GM06990 (cell line): ENCODE measurements around the gene PRAMEF4.
"Not testable (repeated sequence)": the region's sequence is repeated elsewhere in the genome, so short reads cannot be mapped to it uniquely, and the experiment has no call there.

ENCODE experiments used
- DNase-seq: peaks from one replicate; pipeline ENCODE4 v3.0.0-alpha.2; 2011; ENCODE audit not compliant: insufficient read length; ENCODE audit errors: extremely low read depth
- H3K27me3 ChIP-seq: replicated peaks from 2 replicates; pipeline ENCODE4 v1.6.0; 2011; ENCODE audit warnings: low read length; ENCODE audit not compliant: control insufficient read depth, insufficient read depth
- H3K36me3 ChIP-seq: 2 replicates; pipeline ENCODE4 v1.5.1; 2011; ENCODE audit warnings: low read length; ENCODE audit not compliant: control insufficient read depth, insufficient read depth
- H3K4me3 ChIP-seq: replicated peaks from 2 replicates; pipeline ENCODE4 v1.5.1; 2011; ENCODE audit warnings: low read depth, mild to moderate bottlenecking, control low read depth, low read length
- CTCF ChIP-seq: IDR thresholded peaks from 2 replicates; pipeline ENCODE4 v1.5.1; 2011; ENCODE audit warnings: low read length, control low read depth, mild to moderate bottlenecking, inconsistent platforms; ENCODE audit not compliant: insufficient read depth, poor library complexity, severe bottlenecking

PRAMEF4 gene

GRCh38 chr1:12851779-12852178 lies 34.2 kb downstream of the PRAMEF4 start:
- Histone ChIP-seq H3K36me3 (no peaks in the 10 kb centered on the region), H3K27me3 (no peaks in the 10 kb centered on the region), H3K4me3 (no peak overlapping the region)
- TF ChIP-seq CTCF = no peak
- no peak for DNase-seq

- not testable (repeated sequence) for H3K36me3 ChIP-seq, DNase-seq, H3K4me3 ChIP-seq, H3K27me3 ChIP-seq
Measured at GRCh38 chr1:12848620-12849019, 37.4 kb downstream of the PRAMEF4 start, which contains the start of gene HNRNPCL1. Gene HNRNPCL1 (minus strand): TSS chr1:12848720. CDS start chr1:12848289, 431 bp downstream.

GRCh38 chr1:12833251-12833650 lies 52.8 kb downstream of the PRAMEF4 start:
- not testable (repeated sequence) for H3K4me3 ChIP-seq, DNase-seq, H3K27me3 ChIP-seq, H3K36me3 ChIP-seq

DNA sequence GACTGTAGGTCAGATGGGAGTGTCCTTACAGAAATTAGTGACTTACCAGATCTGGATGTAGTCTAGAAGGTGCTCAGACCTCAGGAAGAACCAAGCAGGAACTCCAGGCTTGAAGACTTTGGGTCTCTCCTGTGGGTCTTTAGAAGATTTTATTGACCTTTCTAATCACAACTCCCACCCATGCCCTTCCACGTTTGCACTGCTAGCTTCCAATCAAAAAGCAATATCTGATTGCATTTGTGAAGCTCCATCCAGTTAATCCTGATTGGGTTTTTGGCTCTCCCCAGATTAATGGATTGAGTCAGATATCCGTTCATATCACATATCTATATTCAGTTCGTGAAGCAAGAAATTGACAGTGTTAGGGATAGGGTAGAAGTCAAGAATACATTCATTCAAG lies 54.7 kb downstream of the PRAMEF4 start, which contains the start of gene PRAMEF11:
Gene PRAMEF11, minus strand, starts transcription at position 101 of the 400 bp plus-strand sequence. CDS start 2,621 bp downstream, outside the sequence.
- not testable (repeated sequence) for H3K36me3 ChIP-seq, H3K4me3 ChIP-seq, H3K27me3 ChIP-seq, DNase-seq
